Transverse colon (tissue), 4 donors: ENCODE results near the gene IL1B. TPM values are rescaled to one million over a fixed set of nuclear protein-coding genes. Genes with fewer than 3 reads are reported as not detected.

Source experiments
- DNase-seq: peaks from one replicate; pipeline ENCODE4 v3.0.0-alpha.2; 2019
- H3K27ac ChIP-seq, 4 donors: fragments of 200-600 bp; sonication (generic); 2 replicates each; pipeline ENCODE4 v1.5.1; 2016 to 2018; ENCODE audit warnings: inconsistent platforms in 4 of 4
- H3K27me3 ChIP-seq: fragments of 200-600 bp; sonication (generic); 2 replicates; pipeline ENCODE4 v1.5.1; 2017; ENCODE audit warnings: inconsistent platforms
- H3K36me3 ChIP-seq, 4 donors: fragments of 200-600 bp; sonication (generic); 2 replicates each; pipeline ENCODE4 v1.5.1; 2017 to 2019; ENCODE audit warnings: inconsistent platforms in 4 of 4
- H3K4me1 ChIP-seq, 4 donors: fragments of 200-600 bp; sonication (generic); 2 replicates each; pipeline ENCODE4 v1.5.1; 2017 to 2020; ENCODE audit warnings: inconsistent platforms in 4 of 4
- H3K4me3 ChIP-seq, 4 donors: fragments of 200-600 bp; sonication (generic); 1 replicate in 1 of 4; 2 replicates in 3 of 4; pipeline versions ENCODE4 v1.5.1 to v1.6.1; 2017 to 2019; ENCODE audit warnings: inconsistent platforms in 4 of 4
- H3K9me3 ChIP-seq, 2 donors: fragments of 200-600 bp; sonication (generic); 2 replicates each; pipeline ENCODE4 v1.5.1; 2017 to 2019; ENCODE audit warnings: inconsistent platforms in 2 of 2
- EP300 ChIP-seq: sonication (generic); formaldehyde crosslinking; IDR thresholded peaks from one replicate; pipeline ENCODE4 v1.6.1; 2017; ENCODE audit warnings: antibody characterized with exemption, low read depth
- POLR2A ChIP-seq: fragments of 450-650 bp; IDR thresholded peaks from one replicate; pipeline ENCODE4 v1.6.1; 2016; ENCODE audit warnings: antibody characterized with exemption, mild to moderate bottlenecking, moderate library complexity
- POLR2AphosphoS5 ChIP-seq, 3 donors: sonication (generic); formaldehyde crosslinking; IDR thresholded peaks; one replicate each; pipeline ENCODE4 v1.6.1; 2016; ENCODE audit warnings: antibody characterized with exemption in 3 of 3
- WGBS, 2 donors: methylation state at CpG; one replicate each; pipeline ENCODE4 v1.1.5; 2018; ENCODE audit warnings: low coverage in 1 of 2; 5-methylcytosine and 5-hydroxymethylcytosine counted together
- in situ Hi-C, 4 donors: fragments of 200-750 bp; cut with MboI; loops; one replicate each; pipeline versions ENCODE4 v1.15.0 to v1.15.1; 2017; ENCODE audit warnings: low sequenced_read_pairs in 3 of 4, low pct_ligation_motif_present in 1 of 4, low pct_unique_long_range_greater_than_20kb in 1 of 4
- intact Hi-C: fragments of 100-400 bp; cut with DNase I; formaldehyde crosslinking; loops from one replicate; pipeline ENCODE4 v1.15.1; 2023; ENCODE audit warnings: low total_unique reads
- total RNA-seq, 4 donors: library from RNA; depleted of rRNA; stranded (reverse); fragments of >200 nt; gene quantifications; one replicate each; pipeline ENCODE4 v1.1.0, GENCODE V29; 2016
- TF ChIP-seq, protein P1 (sequence below), 5 experiments: fragments of 200-600 bp in 3 of 5; fragments of 450-650 bp in 2 of 5; sonication (generic) in 3 of 5; IDR thresholded peaks; 1 replicate in 2 of 5; 2 replicates in 3 of 5; pipeline ENCODE4 v1.5.1; 2016 to 2017; ENCODE audit warnings: antibody characterized with exemption in 5 of 5, inconsistent platforms in 3 of 5, mild to moderate bottlenecking in 2 of 5, moderate library complexity in 1 of 5

Gene IL1B
- total RNA-seq, 4 donors from 2014 or later: 1.9 to 7.1 (median 4.6) TPM; not detected in 1

DNA sequence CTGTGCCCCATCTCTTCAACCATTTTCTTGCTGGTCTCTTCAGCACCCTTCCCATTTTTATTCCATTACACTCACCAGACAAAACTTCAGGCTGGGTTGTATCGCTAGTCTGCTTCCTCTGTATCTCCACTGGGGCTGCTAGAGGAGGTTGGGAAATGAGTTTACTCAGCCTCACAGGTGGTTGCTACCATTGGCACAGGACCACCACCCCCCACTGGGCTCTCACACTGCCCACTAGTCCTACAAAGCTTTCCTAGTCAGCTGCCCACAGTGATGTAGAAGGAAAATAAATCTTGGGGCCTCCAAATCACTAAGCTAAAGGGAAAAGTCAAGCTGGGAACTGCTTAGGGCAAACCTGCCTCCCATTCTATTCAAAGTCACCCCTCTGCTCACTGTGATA, 12.3 kb upstream of the IL1B start:
- Histone ChIP-seq H3K27ac (no peak overlapping the region), H3K27me3 (no peaks in the 10 kb centered on the region), H3K4me3 (no peak overlapping the region), H3K36me3 (no peaks in the 10 kb centered on the region), H3K9me3 (no peaks in the 10 kb centered on the region), H3K4me1 (no peaks in the 10 kb centered on the region)
- WGBS, 2 donors: 82 to 100% methylated on average over 1 of the region's 1 CpG
- intact Hi-C loops (no loop called here), in situ Hi-C loops (no loop called here)
- TF ChIP-seq EP300: no peak
- TF ChIP-seq POLR2AphosphoS5 (IDR thresholded peaks at IDR 0.05): no peak
- TF ChIP-seq POLR2A: no peak
- TF ChIP-seq, protein P1, sequence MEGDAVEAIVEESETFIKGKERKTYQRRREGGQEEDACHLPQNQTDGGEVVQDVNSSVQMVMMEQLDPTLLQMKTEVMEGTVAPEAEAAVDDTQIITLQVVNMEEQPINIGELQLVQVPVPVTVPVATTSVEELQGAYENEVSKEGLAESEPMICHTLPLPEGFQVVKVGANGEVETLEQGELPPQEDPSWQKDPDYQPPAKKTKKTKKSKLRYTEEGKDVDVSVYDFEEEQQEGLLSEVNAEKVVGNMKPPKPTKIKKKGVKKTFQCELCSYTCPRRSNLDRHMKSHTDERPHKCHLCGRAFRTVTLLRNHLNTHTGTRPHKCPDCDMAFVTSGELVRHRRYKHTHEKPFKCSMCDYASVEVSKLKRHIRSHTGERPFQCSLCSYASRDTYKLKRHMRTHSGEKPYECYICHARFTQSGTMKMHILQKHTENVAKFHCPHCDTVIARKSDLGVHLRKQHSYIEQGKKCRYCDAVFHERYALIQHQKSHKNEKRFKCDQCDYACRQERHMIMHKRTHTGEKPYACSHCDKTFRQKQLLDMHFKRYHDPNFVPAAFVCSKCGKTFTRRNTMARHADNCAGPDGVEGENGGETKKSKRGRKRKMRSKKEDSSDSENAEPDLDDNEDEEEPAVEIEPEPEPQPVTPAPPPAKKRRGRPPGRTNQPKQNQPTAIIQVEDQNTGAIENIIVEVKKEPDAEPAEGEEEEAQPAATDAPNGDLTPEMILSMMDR (IDR thresholded peaks at IDR 0.05): no peak
- no peak for DNase-seq

- TF ChIP-seq POLR2A (no peak), POLR2AphosphoS5 (IDR thresholded peaks at IDR 0.05) (no peak), EP300 (no peak)
- TF ChIP-seq, protein P1 (IDR thresholded peaks at IDR 0.05): no peak
- intact Hi-C loops: no loop called here
- no peak for DNase-seq
- Histone ChIP-seq H3K27me3 (no peaks in the 10 kb centered on the region), H3K9me3 (no peaks in the 10 kb centered on the region), H3K4me3 (no peak overlapping the region), H3K4me1 (no peaks in the 10 kb centered on the region), H3K27ac (no peak overlapping the region), H3K36me3 (no peaks in the 10 kb centered on the region)
- in situ Hi-C loops: no loop called here
- 86% methylated on average over 6 of the region's 6 CpGs; no CpG with 5 or more reads in 1 of the 2 donors for WGBS, 2 donors
These were observed 9.5 kb upstream of the IL1B start for GRCh38 chr2:112846031-112846430.

- Histone ChIP-seq H3K36me3 (no peaks in the 10 kb centered on the region), H3K9me3 (no peaks in the 10 kb centered on the region), H3K27ac (no peak overlapping the region), H3K27me3 (no peaks in the 10 kb centered on the region), H3K4me1 (no peaks in the 10 kb centered on the region), H3K4me3 (no peak overlapping the region)
- intact Hi-C loops: no loop called here
- in situ Hi-C loops: no loop called here
- DNase-seq: no peak
- no peak for TF ChIP-seq POLR2AphosphoS5 (IDR thresholded peaks at IDR 0.05)
- TF ChIP-seq POLR2A: no peak
- TF ChIP-seq, protein P1 (IDR thresholded peaks at IDR 0.05): no peak
- 80 to 87% methylated on average over 2 of the region's 2 CpGs for WGBS, 2 donors
These were observed 7.3 kb upstream of the IL1B start for GRCh38 chr2:112843836-112844235.

- TF ChIP-seq POLR2AphosphoS5 (IDR thresholded peaks at IDR 0.05): no peak
- Histone ChIP-seq H3K27ac (no peak overlapping the region), H3K36me3 (no peaks in the 10 kb centered on the region), H3K27me3 (no peaks in the 10 kb centered on the region), H3K9me3 (no peaks in the 10 kb centered on the region), H3K4me1 (no peaks in the 10 kb centered on the region), H3K4me3 (no peak overlapping the region)
- DNase-seq: no peak
- in situ Hi-C loops: no loop called here
- WGBS, 2 donors: 78% methylated on average over 2 of the region's 2 CpGs; no CpG with 5 or more reads in 1 of the 2 donors
- intact Hi-C loops: no loop called here
These were observed 6.7 kb upstream of the IL1B start for GRCh38 chr2:112843288-112843687.

- TF ChIP-seq EP300 (no peak), POLR2AphosphoS5 (IDR thresholded peaks at IDR 0.05) (no peak)
- intact Hi-C loops: no loop called here
- no peak overlapping the region for H3K4me3 ChIP-seq
- WGBS, 2 donors: 71 to 80% methylated on average over 4 to 5 of the region's 5 CpGs
- peaks cover 0 to 4% (median 0%) of the 10 kb centered on the region in 4 donors for H3K4me1 ChIP-seq
- in situ Hi-C loops: no loop called here
- DNase-seq: no peak
- no peaks in the 10 kb centered on the region for H3K27me3 ChIP-seq
- no peak overlapping the region for H3K27ac ChIP-seq
- no peaks in the 10 kb centered on the region for H3K36me3 ChIP-seq
- no peaks in the 10 kb centered on the region for H3K9me3 ChIP-seq
These were observed 4.9 kb upstream of the IL1B start for GRCh38 chr2:112841295-112842044.
